A549 (cell line): ENCODE data around the gene PPA2.

Source experiments
- CHD2 ChIP-seq: fragments of 150-350 bp; IDR thresholded peaks from 2 replicates; pipeline ENCODE4 v1.6.1; 2014; ENCODE audit warnings: low read length; ENCODE audit not compliant: partially characterized antibody
- CTCF ChIP-seq: fragments of >200 bp; sonication (Bioruptor Twin); formaldehyde crosslinking; IDR thresholded peaks from 3 replicates; pipeline ENCODE4 v1.5.1; 2016
- HOXA7 ChIP-seq: fragments of 250-450 bp; sonication (Bioruptor Pico); IDR thresholded peaks from 2 replicates; pipeline ENCODE4 v1.5.0; 2020; ENCODE audit warnings: mild to moderate bottlenecking, moderate library complexity
- KDM1A ChIP-seq: fragments of 200-600 bp; sonication (generic); IDR thresholded peaks from 2 replicates; pipeline ENCODE4 v1.6.1; 2016; ENCODE audit warnings: low read depth, mild to moderate bottlenecking
- MAZ ChIP-seq: fragments of 150-350 bp; IDR thresholded peaks from 2 replicates; pipeline ENCODE4 v1.6.1; 2014; ENCODE audit warnings: antibody characterized with exemption, low read depth, low read length, borderline replicate concordance
- MYC ChIP-seq: IDR thresholded peaks from 2 replicates; pipeline ENCODE4 v1.6.1; 2012; ENCODE audit warnings: mild to moderate bottlenecking, inconsistent platforms, low read length, improper control_type of control experiment, borderline replicate concordance
- POLR2A ChIP-seq: IDR thresholded peaks from 2 replicates; pipeline ENCODE4 v1.6.1; 2012; ENCODE audit warnings: mild to moderate bottlenecking, low read length
- RCOR1 ChIP-seq: fragments of 150-350 bp; IDR thresholded peaks from 2 replicates; pipeline ENCODE4 v1.6.1; 2014; ENCODE audit warnings: antibody characterized with exemption, low read length, low read depth
- REST ChIP-seq: fragments of 200-600 bp; sonication (generic); IDR thresholded peaks from 2 replicates; pipeline ENCODE4 v1.6.1; 2016; ENCODE audit warnings: antibody characterized with exemption, mild to moderate bottlenecking, moderate library complexity
- SREBF2 ChIP-seq: fragments of 450-650 bp; IDR thresholded peaks from 2 replicates; pipeline ENCODE4 v1.6.1; 2014; ENCODE audit warnings: mild to moderate bottlenecking, moderate library complexity

- no peak for TF ChIP-seq POLR2A
- TF ChIP-seq CTCF = no peak
- TF ChIP-seq KDM1A = no peak
- TF ChIP-seq RCOR1 = no peak
- TF ChIP-seq HOXA7 (CRISPR knock-in tag) = no peak
- TF ChIP-seq MYC = no peak
- TF ChIP-seq REST = no peak
- TF ChIP-seq CHD2 = no peak
- TF ChIP-seq SREBF2 = no peak
- TF ChIP-seq MAZ = no peak
Measured at GRCh38 chr4:105345838-105346237, 128.0 kb downstream of the PPA2 start.
